Activated CD4-positive, alpha-beta T cell treated with anti-CD3 and anti-CD28 coated beads, Interleukin-10, Interleukin-2, amounts not matched to agents 100 ng/mL and 50 ng/mL, durations not matched to agents 16 hours and 8 hours (primary cell): ENCODE measurements around the gene PRKAG2.
"Not testable (repeated sequence)": the region's sequence is repeated elsewhere in the genome, so short reads cannot be mapped to it uniquely, and the experiment has no call there.

ENCODE experiments used
- DNase-seq: peaks from one replicate; pipeline ENCODE4 v3.0.0-alpha.2; 2020

Gene PRKAG2

DNA sequence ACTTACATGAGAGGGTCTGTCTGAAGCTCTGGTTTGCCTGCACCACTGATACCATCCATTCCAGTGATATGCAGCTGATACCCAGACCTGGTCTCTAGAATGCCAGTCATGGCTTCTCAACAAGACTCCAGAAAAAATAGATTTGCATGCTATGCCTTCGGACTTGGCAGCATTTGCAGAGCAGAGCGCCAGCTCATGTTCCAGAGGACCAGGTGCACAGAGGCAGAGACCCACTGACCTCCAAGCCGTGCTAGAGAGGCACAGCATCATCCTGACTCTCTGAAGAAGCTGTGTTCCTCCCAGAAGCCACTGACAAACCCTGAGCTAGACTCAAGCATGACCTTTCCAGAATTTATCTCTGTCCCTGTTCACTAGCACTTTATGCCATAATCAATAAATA is 6.9 kb upstream of the PRKAG2 start:
- no peak for DNase-seq

GRCh38 chr7:151882734-151883133 is 5.8 kb upstream of the PRKAG2 start:
- no peak for DNase-seq

DNA sequence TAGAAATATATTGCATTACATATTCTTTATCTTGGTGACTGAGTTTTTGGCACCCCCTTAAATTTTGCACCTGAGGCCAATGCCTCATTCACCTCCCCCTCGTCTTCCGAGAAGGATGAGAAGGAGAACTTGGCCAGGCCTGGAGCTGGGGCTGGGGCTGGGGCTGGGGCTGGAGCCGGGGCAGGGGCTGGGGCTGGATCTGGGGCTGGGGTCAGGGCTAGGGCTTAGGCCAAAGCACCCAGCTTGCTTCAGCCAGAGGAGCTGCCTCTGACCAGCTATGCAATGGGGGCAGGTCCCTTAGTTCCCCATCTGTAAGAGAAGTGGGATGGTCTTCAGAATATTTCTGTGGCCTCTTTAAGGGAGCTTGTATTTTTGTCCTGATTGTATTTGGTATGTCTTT is 3.8 kb upstream of the PRKAG2 start:
- DNase-seq: no peak

- no peak for DNase-seq
These were observed 1.3 kb upstream of the PRKAG2 start for GRCh38 chr7:151877911-151878835.

- peak; percentile 57 for DNase-seq
These were observed 695 bp downstream of the PRKAG2 start for GRCh38 chr7:151875942-151876898.

DNA sequence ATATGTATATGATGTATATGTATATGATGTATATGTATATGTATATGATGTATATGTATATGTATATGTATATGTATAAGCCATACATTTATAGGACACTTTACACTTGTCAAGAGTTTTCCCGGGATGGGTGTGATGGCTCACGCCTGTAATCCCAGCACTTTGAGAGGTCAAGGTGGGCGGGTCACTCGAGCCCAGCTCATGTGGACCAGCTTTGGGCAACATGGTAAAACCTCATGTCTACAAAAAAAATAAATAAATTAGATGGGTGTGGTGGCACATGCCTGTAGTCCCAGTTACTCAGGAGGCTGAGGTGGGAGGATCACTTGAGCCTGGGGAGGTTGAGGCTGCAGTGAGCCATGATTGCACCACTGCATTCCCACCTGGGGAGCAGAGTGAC is 2.4 kb downstream of the PRKAG2 start:
- not testable (repeated sequence) for DNase-seq

- DNase-seq: no peak
These were observed 3.4 kb downstream of the PRKAG2 start for GRCh38 chr7:151873402-151873965.

- no peak for DNase-seq
These were observed 4.1 kb downstream of the PRKAG2 start for GRCh38 chr7:151872531-151873401.

DNA sequence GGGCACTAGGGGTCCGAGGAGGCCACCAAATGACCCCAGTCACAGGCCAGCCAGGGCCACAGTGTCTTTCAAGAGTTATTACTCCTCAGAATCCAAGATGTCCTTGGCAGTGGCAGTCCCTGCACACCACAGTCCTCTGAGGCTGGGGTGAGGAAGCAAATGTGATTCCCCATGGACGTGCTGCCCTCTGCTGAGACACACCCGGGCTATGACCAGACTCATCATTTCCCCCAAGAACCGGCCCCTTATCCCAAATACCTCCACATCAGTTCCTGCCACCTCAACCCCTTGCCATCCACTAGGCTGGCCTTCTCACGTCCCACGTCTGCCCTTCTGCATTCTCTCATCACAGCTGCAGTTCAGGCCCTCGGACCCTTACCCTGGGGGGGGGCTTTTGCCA is 5.0 kb downstream of the PRKAG2 start:
- DNase-seq: no peak

DNA sequence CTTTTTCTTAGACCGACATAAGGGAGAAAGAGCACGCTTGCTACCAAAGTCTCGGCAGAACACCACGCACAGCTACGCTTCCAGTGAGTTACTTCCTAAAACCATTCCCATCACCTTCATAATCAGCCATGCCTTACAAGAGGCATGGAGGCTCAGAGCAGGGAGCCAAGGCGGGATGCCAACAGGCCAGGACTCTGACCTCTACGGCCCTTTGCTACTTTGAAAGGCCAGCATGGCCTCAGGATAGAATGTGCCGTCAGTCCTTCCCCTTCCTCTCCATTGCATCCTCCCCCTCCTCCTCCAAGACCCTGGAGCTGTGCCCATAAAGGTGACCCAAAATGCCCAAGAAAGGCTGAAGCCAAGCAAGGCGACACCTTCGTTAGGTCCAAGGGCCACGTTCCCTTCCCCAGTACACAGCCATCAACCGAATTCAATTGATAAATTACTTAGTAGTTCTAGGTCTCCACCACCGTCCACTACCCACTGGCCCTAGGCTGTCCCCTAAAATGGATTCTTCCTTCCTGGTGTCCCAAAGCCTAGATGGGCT is 5.7 kb downstream of the PRKAG2 start:
- DNase-seq: no peak

- no peak for DNase-seq
These were observed 6.7 kb downstream of the PRKAG2 start for GRCh38 chr7:151869968-151870918.

DNA sequence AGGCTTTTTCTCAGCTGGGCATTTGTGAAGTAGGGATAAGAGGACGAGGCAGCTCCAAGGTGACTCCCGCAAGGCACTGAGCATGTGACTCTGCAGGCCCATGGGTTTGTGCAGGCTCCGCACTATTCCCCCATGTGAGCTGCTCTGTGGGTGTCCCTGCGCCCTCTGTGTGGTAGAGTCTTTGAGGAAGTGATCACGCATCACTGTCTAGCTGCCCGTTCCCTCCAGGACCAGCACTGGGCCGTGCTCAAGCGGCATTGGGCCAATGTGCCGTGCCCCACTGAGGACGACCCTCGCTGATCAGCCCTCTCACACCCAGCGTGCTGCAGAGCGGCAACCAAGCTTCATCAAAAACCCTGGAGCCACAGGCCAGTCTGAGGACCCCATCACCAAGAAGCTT is 7.5 kb downstream of the PRKAG2 start:
- no peak for DNase-seq

GRCh38 chr7:151869109-151869428 is 7.8 kb downstream of the PRKAG2 start:
- DNase-seq: no peak

DNA sequence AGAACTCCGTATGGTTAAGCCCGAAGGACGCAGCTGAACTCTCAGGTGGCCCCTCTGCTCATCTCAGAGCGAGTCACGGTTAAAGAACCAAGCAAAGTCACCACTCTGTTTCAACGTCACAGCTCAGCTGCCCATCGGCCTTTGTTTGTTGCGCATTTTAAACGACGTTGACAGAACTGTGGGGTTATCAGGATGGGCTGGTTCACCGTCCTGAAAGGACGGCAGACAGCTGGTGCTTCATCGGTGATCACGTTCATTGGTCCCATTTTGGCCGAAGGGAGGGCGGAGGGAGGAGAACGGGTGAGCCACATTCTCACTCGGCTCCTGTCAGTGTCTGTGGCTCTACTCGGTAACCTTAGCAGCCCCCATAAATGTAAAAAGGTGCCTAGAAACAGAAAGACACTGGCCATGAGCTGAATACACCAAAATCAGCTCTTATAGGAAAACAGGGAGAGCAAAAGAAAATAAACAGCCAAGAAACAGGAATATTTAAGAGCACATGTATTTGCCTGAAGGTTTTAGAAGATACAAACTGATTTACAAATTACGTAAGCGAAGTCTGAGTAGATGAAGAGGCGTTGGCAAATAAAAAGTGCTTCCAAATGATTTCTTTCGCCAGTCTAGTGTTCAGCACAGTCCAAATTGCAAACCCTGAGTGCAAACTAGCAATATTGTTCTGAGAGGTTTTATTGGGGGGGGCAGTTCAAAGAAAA is 8.4 kb downstream of the PRKAG2 start:
- no peak for DNase-seq

- DNase-seq: no peak
These were observed 9.0 kb downstream of the PRKAG2 start for GRCh38 chr7:151867912-151868311.

GRCh38 chr7:151866761-151867655 is 9.9 kb downstream of the PRKAG2 start:
- DNase-seq: no peak

DNA sequence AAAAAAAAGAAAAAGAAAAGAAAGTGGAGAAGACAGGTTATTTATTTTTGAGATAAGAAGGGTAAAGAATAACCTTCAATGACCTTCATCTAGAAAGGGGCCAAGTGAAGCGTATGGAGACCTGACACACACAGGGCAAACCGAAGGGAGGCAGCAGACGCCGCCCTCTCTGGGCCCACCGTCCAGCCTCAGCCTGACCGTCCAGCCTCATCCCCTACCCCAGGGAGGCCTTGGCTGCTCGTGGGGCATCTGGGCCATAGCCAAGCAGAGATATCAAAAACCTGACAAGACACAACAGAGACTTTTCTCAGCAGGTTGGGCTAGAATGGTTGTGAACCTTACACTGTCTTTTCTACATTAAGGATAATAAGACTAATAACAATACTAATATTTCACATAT is 10.9 kb downstream of the PRKAG2 start:
- DNase-seq: no peak

- no peak for DNase-seq
These were observed 11.7 kb downstream of the PRKAG2 start for GRCh38 chr7:151865070-151865670.

DNA sequence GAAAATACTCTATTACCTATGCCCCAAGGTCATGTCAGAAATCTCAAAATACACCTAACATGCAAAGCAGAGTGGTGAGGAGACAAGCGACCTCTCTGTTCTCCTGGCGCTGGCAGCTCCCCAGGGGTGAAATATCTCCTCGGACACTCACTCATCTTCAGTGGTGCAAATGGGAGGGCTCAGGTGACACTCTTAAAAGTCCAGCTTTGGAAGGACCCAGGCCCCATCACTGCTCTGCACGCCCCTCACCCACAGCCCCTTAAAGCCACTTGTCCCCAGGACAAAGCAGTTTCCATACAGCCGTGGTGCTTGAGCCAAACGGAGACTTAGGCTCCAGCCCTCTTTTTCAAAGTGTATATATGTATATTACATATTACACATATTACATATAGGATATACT is 12.4 kb downstream of the PRKAG2 start:
- no peak for DNase-seq
